K562 (cell line): ENCODE results near the gene HOXC10. TPM values are rescaled to one million over a fixed set of nuclear protein-coding genes. Genes with fewer than 3 reads are reported as not detected.
A peak's percentile ranks its signal among the peaks of the same experiment; 100 is the strongest.

Experiments
- ATAC-seq: fragments of 200-7000 bp; cut with Tn5 transposase; 3 replicates; pipeline ENCODE4 v1.9.1; 2020; ENCODE audit warnings: moderate library complexity
- BruUV-seq: library from RNA; stranded (reverse); fragments of 400-500 nt; replicated peaks from 2 replicates; lab custom pipeline; 2021; lab: Mats Ljungman, UMichigan
- CTCF ChIA-PET: fragments of 300-600 bp; formaldehyde crosslinking; extraction: SDS; loops from one replicate; lab custom pipeline; 2021; ENCODE audit warnings: low intra/inter-chr PET ratio; lab: Yijun Ruan, JAX
- POLR2A ChIA-PET: fragments of 300-600, 350-650 bp; sonication (Branson Sonifier 250); formaldehyde crosslinking; extraction: SDS; loops from one replicate; lab custom pipeline; 2021; ENCODE audit warnings: antibody characterized with exemption, inconsistent platforms; lab: Yijun Ruan, JAX
- DNase-seq, 4 experiments: peaks; one replicate each; pipeline versions ENCODE4 v3.0.0 to v3.0.0-alpha.2; 2011 to 2018; ENCODE audit warnings: low spot score in 3 of 4, mixed read lengths in 3 of 4; ENCODE audit errors: extremely low read depth in 1 of 4
- FAIRE-seq: peaks from 2 replicates; lab custom pipeline; 2011; peaks lifted over from hg19 to GRCh38; lab: Jason Lieb, UNC
- H2AFZ ChIP-seq: 2 replicates; pipeline ENCODE4 v1.6.0; 2011; ENCODE audit warnings: low read depth, low read length, control low read depth, inconsistent platforms
- H3K27ac ChIP-seq: fragments of 200-600 bp; 3 replicates; pipeline ENCODE4 v1.8.0; 2011; ENCODE audit warnings: low read depth, mild to moderate bottlenecking, control low read depth, inconsistent platforms, low read length, moderate library complexity, mixed read lengths; ENCODE audit errors: extremely low read depth
- H3K27me3 ChIP-seq, 2 experiments: fragments of 300-600 bp in 1 of 2; 2 replicates in 1 of 2; 3 replicates in 1 of 2; pipeline versions ENCODE4 v1.6.0 to v1.8.0; 2011; ENCODE audit warnings: inconsistent platforms in 2 of 2, low read length in 2 of 2, mild to moderate bottlenecking in 1 of 2, mixed read lengths in 1 of 2, moderate library complexity in 1 of 2; ENCODE audit not compliant: control insufficient read depth in 2 of 2, insufficient read depth in 2 of 2
- H3K36me3 ChIP-seq: fragments of 300-600 bp; 3 replicates; pipeline ENCODE4 v1.8.0; 2011; ENCODE audit warnings: mild to moderate bottlenecking, low read length, inconsistent platforms; ENCODE audit not compliant: control insufficient read depth, insufficient read depth
- H3K4me1 ChIP-seq, 2 experiments: fragments of 200-600 bp in 1 of 2; replicated peaks in 1 of 2; 2 replicates in 1 of 2; 3 replicates in 1 of 2; pipeline versions ENCODE4 v1.5.1 to v1.8.0; 2011; ENCODE audit warnings: inconsistent platforms in 2 of 2, low read length in 2 of 2, mild to moderate bottlenecking in 1 of 2, mixed read lengths in 1 of 2, moderate library complexity in 1 of 2; ENCODE audit not compliant: control insufficient read depth in 2 of 2, insufficient read depth in 2 of 2
- H3K4me2 ChIP-seq: 2 replicates; pipeline ENCODE4 v1.6.1; 2011; ENCODE audit warnings: low read length, control low read depth, inconsistent platforms, mixed read lengths; ENCODE audit not compliant: insufficient read depth
- H3K4me3 ChIP-seq: fragments of 200-600 bp; sonication (generic), shearing (Covaris generic); 2 replicates; pipeline ENCODE4 v1.5.1; 2016; ENCODE audit warnings: control low read depth, inconsistent platforms
- H3K79me2 ChIP-seq: fragments of 200-600 bp; 3 replicates; pipeline ENCODE4 v1.8.0; 2011; ENCODE audit warnings: low read length, inconsistent platforms; ENCODE audit not compliant: control insufficient read depth, insufficient read depth
- H3K9ac ChIP-seq, 2 experiments: 2 replicates each; pipeline versions ENCODE4 v1.6.0 to v1.6.1; 2011; ENCODE audit warnings: low read depth in 2 of 2, low read length in 2 of 2, control low read depth in 1 of 2, inconsistent platforms in 1 of 2, mild to moderate bottlenecking in 1 of 2, mixed read lengths in 1 of 2; ENCODE audit not compliant: insufficient read depth in 1 of 2
- H3K9me1 ChIP-seq: one replicate; pipeline ENCODE4 v1.6.0; 2011; ENCODE audit warnings: inconsistent platforms, mild to moderate bottlenecking, low read length, moderate library complexity; ENCODE audit not compliant: control insufficient read depth, insufficient read depth
- H3K9me3 ChIP-seq: replicated peaks from 2 replicates; pipeline ENCODE4 v1.5.1; 2011; ENCODE audit warnings: low read depth, low read length, inconsistent platforms; ENCODE audit not compliant: control insufficient read depth, insufficient read depth
- H4K20me1 ChIP-seq: replicated peaks from 2 replicates; pipeline ENCODE4 v1.6.1; 2011; ENCODE audit warnings: low read length, inconsistent platforms, mixed read lengths; ENCODE audit not compliant: control insufficient read depth, insufficient read depth
- CREB1 ChIP-seq, 2 experiments: sonication (generic) in 1 of 2; formaldehyde crosslinking in 1 of 2; IDR thresholded peaks; 2 replicates each; pipeline versions ENCODE4 v1.6.1 to v1.8.0; 2012 to 2022; ENCODE audit warnings: inconsistent platforms in 1 of 2, mild to moderate bottlenecking in 1 of 2, missing genetic modification reagents in 1 of 2, moderate library complexity in 1 of 2
- CTBP1 ChIP-seq: fragments of 450-650 bp; IDR thresholded peaks from 2 replicates; pipeline ENCODE4 v1.6.1; 2016; ENCODE audit warnings: borderline replicate concordance
- ERF ChIP-seq: fragments of 450-650 bp; formaldehyde crosslinking; IDR thresholded peaks from 2 replicates; pipeline ENCODE4 v1.4.0; 2020; ENCODE audit warnings: mild to moderate bottlenecking, mixed read lengths
- FOXP1 ChIP-seq: sonication (generic); formaldehyde crosslinking; IDR thresholded peaks from 2 replicates; pipeline ENCODE4 v1.8.0; 2022; ENCODE audit warnings: mild to moderate bottlenecking, missing genetic modification reagents
- HDGF ChIP-seq: fragments of 450-650 bp; IDR thresholded peaks from 2 replicates; pipeline ENCODE4 v1.6.1; 2016
- HNRNPL ChIP-seq: fragments of 200-400 bp; formaldehyde crosslinking; IDR thresholded peaks from 2 replicates; pipeline ENCODE4 v1.6.1; 2017; ENCODE audit warnings: low read depth, mild to moderate bottlenecking, low read length
- NCOA1 ChIP-seq: fragments of 450-650 bp; IDR thresholded peaks from 2 replicates; pipeline ENCODE4 v1.6.1; 2016; ENCODE audit warnings: low read depth
- POLR2A ChIP-seq: fragments of 450-650 bp; conservative IDR thresholded peaks from 2 replicates; pipeline ENCODE4 v1.6.1; 2016
- PREB ChIP-seq: sonication (generic); formaldehyde crosslinking; IDR thresholded peaks from 2 replicates; pipeline ENCODE4 v1.8.1; 2023; ENCODE audit warnings: mild to moderate bottlenecking, missing genetic modification reagents
- THRAP3 ChIP-seq: fragments of 450-650 bp; IDR thresholded peaks from 2 replicates; pipeline ENCODE4 v1.6.1; 2016; ENCODE audit warnings: mild to moderate bottlenecking, inconsistent platforms, borderline replicate concordance
- UBTF ChIP-seq, 2 experiments: IDR thresholded peaks; 2 replicates each; pipeline ENCODE4 v1.6.1; 2012; ENCODE audit warnings: improper control_type of control experiment in 2 of 2, low read depth in 2 of 2, low read length in 2 of 2, borderline replicate concordance in 1 of 2
- WGBS: fragments of 100-300 bp; shearing (Covaris generic); methylation state at CpG from one replicate; pipeline ENCODE4 v1.1.6; 2016; ENCODE audit warnings: low coverage, mixed read lengths; ENCODE audit not compliant: insufficient coverage; ENCODE audit errors: missing lambda C conversion rate; 5-methylcytosine and 5-hydroxymethylcytosine counted together
- in situ Hi-C: fragments of 300-500 bp; cut with MboI; formaldehyde crosslinking; loops from 4 replicates; pipeline ENCODE4 v1.15.0; 2018; ENCODE audit warnings: inconsistent platforms, mixed read lengths
- intact Hi-C: fragments of 100-400 bp; cut with micrococcal nuclease; formaldehyde crosslinking; loops from 2 replicates; pipeline ENCODE4 v1.14.2; 2022
- polyA plus RNA-seq, 8 experiments: library from polyadenylated mRNA; depleted of rRNA in 4 of 8; stranded (reverse) in 5 of 8; unstranded in 3 of 8; fragments of >200 nt; fragmentation: Nextera tagmentation in 2 of 8; fragmentation: Illumina TruSeq in 1 of 8; extraction: Ambion mirVana in 2 of 8; extraction: Trizol in 1 of 8; gene quantifications; 2 replicates each; pipeline versions ENCODE4 v1.2.1 to v1.2.3, GENCODE V29; 2011 to 2014; ENCODE audit warnings: inconsistent platforms in 1 of 8, missing spikeins in 1 of 8
- total RNA-seq, 7 experiments: library from RNA; depleted of rRNA in 6 of 7; stranded (reverse); fragments of >200 nt in 6 of 7; fragmentation: Illumina TruSeq in 2 of 7; extraction: Trizol in 2 of 7; gene quantifications; 2 replicates each; pipeline versions ENCODE4 v1.2.1 to v1.2.3, GENCODE V29; 2011 to 2021; ENCODE audit warnings: low replicate concordance in 1 of 7
- TF ChIP-seq, protein P1 (sequence below): sonication (generic); formaldehyde crosslinking; IDR thresholded peaks from 2 replicates; pipeline ENCODE4 v1.8.0; 2022; ENCODE audit warnings: mild to moderate bottlenecking, low read depth, missing genetic modification reagents
- TF ChIP-seq, protein P2 (sequence below): sonication (generic); formaldehyde crosslinking; IDR thresholded peaks from 2 replicates; pipeline ENCODE4 v1.8.1; 2023; ENCODE audit warnings: mild to moderate bottlenecking, missing genetic modification reagents, moderate library complexity
- TF ChIP-seq, protein P3 (sequence below): sonication (generic); formaldehyde crosslinking; IDR thresholded peaks from 2 replicates; pipeline ENCODE4 v1.9.0; 2022; ENCODE audit warnings: mild to moderate bottlenecking, missing genetic modification reagents

Gene HOXC10
- total and polyA plus RNA-seq, 9 of the 15 experiments (the other 6 are each of a cell fraction or from before 2014, with no cell fraction given), result 0.13 to 0.77 (median 0.35) TPM; not detected in 2

DNA sequence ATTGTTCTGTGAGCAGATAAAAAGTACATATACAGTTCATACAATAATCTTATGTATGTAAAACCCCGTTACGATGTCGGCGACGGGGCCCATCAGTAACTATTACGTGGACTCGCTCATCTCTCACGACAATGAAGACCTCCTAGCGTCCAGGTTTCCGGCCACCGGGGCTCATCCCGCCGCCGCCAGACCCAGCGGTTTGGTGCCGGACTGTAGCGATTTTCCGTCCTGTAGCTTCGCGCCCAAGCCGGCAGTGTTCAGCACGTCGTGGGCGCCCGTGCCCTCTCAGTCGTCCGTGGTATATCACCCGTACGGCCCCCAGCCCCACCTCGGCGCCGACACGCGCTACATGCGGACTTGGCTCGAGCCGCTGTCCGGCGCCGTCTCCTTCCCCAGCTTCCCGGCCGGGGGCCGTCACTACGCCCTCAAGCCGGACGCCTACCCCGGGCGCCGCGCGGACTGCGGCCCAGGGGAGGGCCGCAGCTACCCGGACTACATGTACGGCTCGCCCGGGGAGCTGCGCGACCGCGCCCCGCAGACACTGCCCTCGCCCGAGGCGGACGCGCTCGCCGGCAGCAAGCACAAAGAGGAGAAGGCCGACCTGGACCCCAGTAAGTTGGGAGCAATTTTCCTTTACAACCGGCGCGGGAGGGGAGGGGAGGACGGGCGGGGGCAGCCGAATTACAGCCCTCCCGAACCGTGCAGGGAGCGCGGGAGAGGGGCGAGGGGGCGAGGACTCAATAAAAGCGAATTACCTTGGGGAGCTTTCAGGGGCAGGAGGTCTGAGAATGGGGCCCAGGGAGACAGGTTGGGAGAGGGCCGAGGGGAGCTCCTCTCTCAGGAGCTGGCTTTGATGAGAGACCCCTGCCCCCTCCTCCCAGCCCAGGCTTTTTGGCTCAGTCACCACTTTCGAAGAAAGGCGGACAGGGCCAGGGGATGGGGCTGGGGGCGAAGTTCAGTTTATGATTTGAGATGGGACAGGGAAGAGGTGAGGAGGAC, 15.5 kb downstream of the HOXC10 start, which contains the start of gene HOXC9:
Gene HOXC9 (plus strand): TSS at position 46 of the 999 bp plus-strand sequence. CDS start 28 bp downstream, at position 74.
- H4K20me1 ChIP-seq, result no peaks in the 10 kb centered on the region
- no peaks in the 10 kb centered on the region for H3K36me3 ChIP-seq
- H3K4me3 ChIP-seq, result peak within 1 kb of the TSS; percentile 71
- H3K9me3 ChIP-seq, result no peaks in the 10 kb centered on the region
- ChIA-PET CTCF (no interaction called here), POLR2A (interaction anchor here (0.6 to 5.6 kb wide), 18 partner anchors 9 to 288 kb away, joined by 3 to 43 read pairs (median 4); partner anchors contain the start of gene CBX5)
- WGBS, result 4% methylated on average over 56 of the region's 87 CpGs
- peak; percentile 57 to 69 (median 63) for DNase-seq
- peak within 1 kb of the TSS; percentile 94 for H3K27ac ChIP-seq
- no peak for FAIRE-seq
- peak within 1 kb of the TSS; percentile 97 for H2AFZ ChIP-seq
- no peaks in the 10 kb centered on the region for H3K9me1 ChIP-seq
- H3K4me2 ChIP-seq, result peak within 1 kb of the TSS; percentile 95
- in situ Hi-C loops (no loop called here), intact Hi-C loops (no loop called here)
- H3K9ac ChIP-seq, result peak within 1 kb of the TSS; percentile 94 to 99
- peaks cover 39% of the 10 kb centered on the region for H3K79me2 ChIP-seq
- ATAC-seq, result peak; percentile 51
- peaks cover 38 to 76% of the 10 kb centered on the region in 2 experiments for H3K4me1 ChIP-seq
- H3K27me3 ChIP-seq, result no peaks in the 10 kb centered on the region
- TSS peak; percentile 35 for BruUV-seq
- TF ChIP-seq THRAP3 (no peak), ERF (CRISPR knock-in tag) (peak; percentile 42; the same call in 1 of the 2 replicates), CREB1 (IDR thresholded peaks at IDR 0.05) (0 out of 2 replicates have a peak, but pooled peaks have one; percentile 24), CREB1 (CRISPR knock-in tag; IDR thresholded peaks at IDR 0.05) (peak; percentile 50; the same call in 1 of the 2 replicates), UBTF (IDR thresholded peaks at IDR 0.05; ENCODE audit: borderline replicate concordance in 1 of 2, low read depth in 2 of 2, low read length in 2 of 2) (peak; percentile 94 to 96; a peak in 3 of 4 replicates), HDGF (no peak), FOXP1 (CRISPR knock-in tag) (peak; percentile 72; the same call in 1 of the 2 replicates), POLR2A (peak; percentile 77), PREB (CRISPR knock-in tag) (no peak), NCOA1 (no peak), CTBP1 (peak; percentile 57), HNRNPL (peak; percentile 36; the same call in 1 of the 2 replicates)
- TF ChIP-seq, protein P1, sequence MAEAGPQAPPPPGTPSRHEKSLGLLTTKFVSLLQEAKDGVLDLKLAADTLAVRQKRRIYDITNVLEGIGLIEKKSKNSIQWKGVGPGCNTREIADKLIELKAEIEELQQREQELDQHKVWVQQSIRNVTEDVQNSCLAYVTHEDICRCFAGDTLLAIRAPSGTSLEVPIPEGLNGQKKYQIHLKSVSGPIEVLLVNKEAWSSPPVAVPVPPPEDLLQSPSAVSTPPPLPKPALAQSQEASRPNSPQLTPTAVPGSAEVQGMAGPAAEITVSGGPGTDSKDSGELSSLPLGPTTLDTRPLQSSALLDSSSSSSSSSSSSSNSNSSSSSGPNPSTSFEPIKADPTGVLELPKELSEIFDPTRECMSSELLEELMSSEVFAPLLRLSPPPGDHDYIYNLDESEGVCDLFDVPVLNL (CRISPR knock-in tag), result 0 out of 2 replicates have a peak, but pooled peaks have one; percentile 9
- TF ChIP-seq, protein P2, sequence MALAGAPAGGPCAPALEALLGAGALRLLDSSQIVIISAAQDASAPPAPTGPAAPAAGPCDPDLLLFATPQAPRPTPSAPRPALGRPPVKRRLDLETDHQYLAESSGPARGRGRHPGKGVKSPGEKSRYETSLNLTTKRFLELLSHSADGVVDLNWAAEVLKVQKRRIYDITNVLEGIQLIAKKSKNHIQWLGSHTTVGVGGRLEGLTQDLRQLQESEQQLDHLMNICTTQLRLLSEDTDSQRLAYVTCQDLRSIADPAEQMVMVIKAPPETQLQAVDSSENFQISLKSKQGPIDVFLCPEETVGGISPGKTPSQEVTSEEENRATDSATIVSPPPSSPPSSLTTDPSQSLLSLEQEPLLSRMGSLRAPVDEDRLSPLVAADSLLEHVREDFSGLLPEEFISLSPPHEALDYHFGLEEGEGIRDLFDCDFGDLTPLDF (CRISPR knock-in tag), result peak; percentile 82
- TF ChIP-seq, protein P3, sequence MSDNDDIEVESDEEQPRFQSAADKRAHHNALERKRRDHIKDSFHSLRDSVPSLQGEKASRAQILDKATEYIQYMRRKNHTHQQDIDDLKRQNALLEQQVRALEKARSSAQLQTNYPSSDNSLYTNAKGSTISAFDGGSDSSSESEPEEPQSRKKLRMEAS, result peak; percentile 79
